HG03521 (cell line): ENCODE measurements around the gene MASP1.

Experiments
- ATAC-seq: cut with Tn5 transposase; IDR thresholded peaks from one replicate; pipeline ENCODE4 v1.9.1; 2021; ENCODE audit warnings: mild to moderate bottlenecking, moderate library complexity; ENCODE audit not compliant: unreplicated experiment

The MASP1 gene, protein sequence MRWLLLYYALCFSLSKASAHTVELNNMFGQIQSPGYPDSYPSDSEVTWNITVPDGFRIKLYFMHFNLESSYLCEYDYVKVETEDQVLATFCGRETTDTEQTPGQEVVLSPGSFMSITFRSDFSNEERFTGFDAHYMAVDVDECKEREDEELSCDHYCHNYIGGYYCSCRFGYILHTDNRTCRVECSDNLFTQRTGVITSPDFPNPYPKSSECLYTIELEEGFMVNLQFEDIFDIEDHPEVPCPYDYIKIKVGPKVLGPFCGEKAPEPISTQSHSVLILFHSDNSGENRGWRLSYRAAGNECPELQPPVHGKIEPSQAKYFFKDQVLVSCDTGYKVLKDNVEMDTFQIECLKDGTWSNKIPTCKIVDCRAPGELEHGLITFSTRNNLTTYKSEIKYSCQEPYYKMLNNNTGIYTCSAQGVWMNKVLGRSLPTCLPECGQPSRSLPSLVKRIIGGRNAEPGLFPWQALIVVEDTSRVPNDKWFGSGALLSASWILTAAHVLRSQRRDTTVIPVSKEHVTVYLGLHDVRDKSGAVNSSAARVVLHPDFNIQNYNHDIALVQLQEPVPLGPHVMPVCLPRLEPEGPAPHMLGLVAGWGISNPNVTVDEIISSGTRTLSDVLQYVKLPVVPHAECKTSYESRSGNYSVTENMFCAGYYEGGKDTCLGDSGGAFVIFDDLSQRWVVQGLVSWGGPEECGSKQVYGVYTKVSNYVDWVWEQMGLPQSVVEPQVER

DNA sequence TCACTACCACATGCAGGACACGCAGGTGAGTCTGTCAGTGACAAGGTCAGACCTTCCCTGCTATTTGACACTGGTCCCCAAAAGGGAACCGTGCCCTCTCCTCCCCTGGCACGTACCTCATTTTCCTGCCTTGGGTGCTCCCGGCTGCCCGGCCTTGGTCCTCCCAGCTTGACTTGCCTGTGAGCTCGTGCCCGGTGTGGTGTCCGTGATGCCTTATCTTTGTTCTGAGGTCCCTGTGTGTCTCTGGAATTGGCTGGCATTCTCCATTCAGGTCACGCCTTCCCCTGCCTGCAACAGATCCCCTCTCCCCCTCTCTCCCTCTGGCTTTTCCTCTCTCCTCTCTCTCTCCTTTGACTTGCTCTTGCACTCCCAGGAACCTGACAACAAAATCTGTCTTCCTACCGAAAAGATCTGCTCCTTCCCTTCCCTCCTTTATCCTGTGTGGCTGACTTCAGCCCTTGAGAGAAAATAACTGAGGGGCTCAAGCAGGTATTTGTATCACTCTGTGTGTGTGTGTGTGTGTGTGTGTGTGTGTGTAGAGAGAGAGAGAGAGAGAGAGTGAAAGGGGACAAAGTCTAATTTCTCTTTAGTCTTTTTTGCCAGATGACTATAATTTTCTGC is at the start of gene MASP1:
Gene MASP1 (minus strand): TSS at position 226 of the 621 bp plus-strand sequence. CDS start 105 bp downstream, at position 121.
- ATAC-seq, result no peak

DNA sequence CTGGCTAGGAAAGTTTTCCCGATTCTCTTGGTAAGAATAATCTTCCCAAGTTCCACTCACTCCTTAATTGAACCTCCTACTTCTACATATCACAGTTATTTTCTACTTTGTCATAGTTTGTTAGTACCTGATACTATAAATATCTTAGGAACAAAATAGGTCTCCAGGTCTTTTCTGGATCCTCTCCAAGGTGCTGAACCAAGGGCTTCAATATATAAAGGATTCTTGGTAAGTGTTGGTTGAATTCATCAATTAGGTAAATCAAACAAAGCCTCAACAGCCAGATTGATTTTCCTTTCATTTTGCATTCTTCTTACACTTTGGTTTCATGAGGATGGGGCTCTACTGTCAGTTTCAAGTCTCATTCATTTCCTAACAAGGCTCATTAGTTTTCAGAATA is 49.0 kb upstream of the MASP1 start:
- no peak for ATAC-seq

DNA sequence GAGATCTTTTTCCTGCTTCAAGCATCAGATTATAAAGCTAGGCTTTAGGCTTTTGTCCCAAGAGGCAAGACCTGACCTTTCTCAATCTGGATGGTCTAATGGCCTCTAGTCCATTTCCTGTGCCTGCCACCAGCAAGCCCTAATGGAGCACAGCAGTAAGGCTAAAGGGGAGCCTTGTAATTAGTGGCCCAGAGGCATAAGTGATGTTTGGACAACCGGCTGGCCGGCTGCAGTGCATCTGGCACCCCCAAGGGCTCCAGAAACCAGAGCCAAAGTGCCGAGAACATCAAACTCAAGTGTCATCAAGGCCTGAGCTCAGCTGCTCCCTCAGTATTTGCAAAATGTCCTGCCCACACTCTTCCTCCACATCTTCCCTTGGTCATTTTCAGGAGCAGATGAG is 44.8 kb upstream of the MASP1 start:
- no peak for ATAC-seq

DNA sequence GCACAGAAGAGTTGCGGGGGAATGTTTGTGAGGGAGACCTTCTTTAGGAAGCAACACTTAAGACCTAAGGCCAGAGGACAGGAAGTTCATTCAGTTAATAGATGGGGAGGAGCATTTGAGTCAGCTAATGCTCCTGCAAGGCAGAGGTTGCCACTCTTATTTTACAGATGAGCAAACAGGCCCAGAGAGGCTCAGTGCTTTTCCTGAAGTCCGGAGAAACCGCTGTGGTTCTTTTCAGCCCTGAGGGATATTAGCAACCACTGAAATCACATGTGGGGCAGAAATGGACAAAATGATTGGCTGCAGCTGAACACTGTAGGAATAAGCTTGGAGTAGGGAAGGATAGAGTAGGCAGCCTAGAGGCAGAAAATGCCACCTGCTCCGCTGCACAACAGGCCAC is 43.4 kb upstream of the MASP1 start:
- ATAC-seq, result no peak

DNA sequence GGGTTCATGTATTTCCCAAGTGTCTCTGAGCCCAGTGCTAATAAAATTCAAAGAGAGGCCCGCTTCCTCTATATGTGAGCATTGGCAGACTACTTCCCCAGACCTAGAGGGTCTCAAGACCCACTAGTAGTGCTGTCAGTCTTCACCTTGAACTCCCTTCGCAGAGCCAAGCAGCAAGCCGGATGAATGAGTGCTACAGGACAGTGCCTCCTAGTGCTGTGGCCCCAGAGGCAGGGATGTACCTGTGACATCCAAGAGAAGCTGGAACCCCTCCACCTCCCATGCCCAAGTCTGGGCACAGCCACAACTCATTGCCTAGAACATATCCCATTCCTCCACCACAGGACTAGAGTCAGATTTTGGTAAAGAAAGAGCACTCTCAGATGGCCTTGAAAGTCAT is 37.2 kb upstream of the MASP1 start:
- no peak for ATAC-seq

DNA sequence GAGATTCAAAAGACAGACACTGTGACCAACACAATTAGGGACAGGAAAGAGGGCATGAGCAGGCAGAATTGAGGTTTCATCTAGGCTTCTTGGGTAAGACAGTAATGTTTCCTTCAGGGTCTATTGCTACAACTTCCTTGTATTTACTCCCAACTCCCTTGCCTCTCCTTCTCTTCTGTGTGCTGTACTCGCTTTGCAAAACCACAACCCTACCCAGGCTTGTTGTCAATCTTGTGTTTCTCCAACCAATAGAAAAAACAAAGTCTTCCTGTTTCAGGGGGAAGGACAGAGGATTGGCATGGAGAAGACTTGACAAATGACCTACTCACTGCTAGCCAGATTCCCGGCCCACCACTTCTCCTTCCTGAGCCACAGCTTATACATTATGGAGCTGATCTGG is 36.3 kb upstream of the MASP1 start:
- no peak for ATAC-seq

DNA sequence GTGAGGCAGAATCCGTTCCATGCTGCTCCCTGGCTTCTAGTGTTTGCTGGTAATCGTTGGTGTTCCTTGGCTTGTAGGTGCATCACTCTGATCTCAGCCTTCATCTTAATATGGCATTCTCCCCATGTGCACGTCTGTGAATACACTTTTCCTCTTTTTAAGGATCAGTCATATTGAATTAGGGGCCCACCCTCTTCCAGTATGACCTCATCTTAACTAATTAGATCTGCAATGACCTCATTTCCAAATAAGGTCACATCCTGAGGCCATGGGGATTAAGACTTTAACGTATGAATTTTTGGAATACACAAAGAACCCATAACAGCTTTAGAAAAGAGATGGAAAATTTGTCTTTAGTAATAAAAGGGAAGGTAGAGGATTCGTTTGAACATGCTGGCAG is 34.1 kb upstream of the MASP1 start:
- ATAC-seq, result no peak

DNA sequence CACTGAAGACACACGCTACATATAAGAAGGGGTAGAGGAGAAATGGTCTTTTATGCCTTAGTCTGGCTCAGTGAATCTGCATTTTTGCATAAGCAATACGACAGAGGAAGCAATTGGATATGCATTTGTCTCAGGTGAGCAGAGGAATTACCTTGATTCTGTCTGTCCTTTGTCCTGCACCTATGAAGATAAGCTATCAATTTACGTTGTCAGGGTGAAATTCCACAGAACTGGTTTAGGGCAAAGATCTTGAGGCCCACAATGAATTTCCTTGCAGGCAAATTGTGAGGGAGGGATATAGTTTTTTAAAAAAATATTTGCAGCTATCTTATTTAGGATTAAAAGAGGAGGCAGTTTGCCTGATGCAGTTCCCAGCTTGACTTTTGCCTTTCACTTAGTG is 31.6 kb upstream of the MASP1 start:
- ATAC-seq, result no peak

DNA sequence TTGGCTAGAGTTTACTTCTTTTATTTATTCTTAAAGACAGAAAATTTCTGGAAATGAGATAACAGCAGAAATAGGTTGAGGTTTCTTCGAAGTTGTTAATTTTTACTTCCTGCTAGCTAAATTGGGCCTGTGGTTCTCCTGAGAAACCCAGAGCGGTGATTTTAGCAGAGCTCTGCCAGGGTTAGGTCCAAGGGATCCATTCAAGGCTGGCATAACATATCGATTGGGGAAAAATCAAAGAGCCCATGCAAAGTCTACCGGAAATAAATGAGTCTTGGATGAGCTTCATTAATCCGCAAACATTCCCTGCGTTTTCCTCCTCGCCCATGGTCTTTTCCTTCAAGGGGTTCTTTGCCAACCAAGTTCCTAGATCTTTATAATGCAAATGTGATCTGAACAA is 30.8 kb upstream of the MASP1 start:
- ATAC-seq, result no peak

DNA sequence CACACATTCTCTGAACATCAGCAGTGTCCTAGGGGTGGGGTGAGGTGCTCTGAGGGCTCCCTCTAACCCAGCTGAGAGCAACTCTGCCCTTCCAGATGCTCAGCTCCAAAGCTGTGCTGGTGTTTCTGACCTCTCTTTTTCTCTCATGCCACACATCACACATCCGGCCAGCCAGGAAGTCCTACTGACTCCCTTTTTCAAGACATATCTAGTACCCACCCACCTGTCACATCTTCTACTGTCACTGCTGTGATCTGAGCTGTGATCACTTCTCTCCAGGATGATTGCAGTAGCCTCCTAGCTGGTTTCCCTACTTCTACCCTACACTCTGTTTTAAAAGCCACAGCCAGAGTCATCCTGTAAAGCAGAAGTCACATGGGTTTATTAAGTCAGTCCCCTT is 30.2 kb upstream of the MASP1 start:
- ATAC-seq, result no peak

DNA sequence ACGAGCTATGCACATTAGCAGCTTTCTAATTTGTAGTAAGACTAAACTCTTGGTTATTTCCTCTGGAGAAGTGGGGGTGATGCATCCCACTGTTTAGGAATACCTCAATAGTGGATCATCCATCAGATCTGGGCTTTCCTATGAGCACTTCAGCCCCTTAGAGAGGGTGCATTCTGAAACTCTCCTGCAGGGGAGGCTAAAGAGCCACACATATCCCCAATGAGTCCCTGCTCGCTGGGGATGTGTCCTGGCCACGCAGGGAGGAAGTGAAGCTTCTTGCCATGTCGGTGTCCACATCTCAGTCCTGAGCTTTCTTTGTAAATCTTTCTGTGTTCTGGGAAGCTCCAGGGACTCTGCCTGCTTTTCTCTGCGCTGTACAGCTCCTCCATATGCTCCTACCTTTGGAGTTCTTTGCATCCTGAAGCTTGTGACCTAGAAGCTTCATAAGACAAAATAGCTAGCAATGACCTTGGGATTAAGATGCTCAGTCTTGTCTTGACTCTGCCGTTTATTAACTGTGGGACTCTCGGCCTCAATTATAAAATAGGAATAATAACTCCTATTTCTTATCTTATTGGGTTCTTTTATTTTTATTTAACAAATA is 28.3 kb upstream of the MASP1 start:
- ATAC-seq, result peak; percentile 77

DNA sequence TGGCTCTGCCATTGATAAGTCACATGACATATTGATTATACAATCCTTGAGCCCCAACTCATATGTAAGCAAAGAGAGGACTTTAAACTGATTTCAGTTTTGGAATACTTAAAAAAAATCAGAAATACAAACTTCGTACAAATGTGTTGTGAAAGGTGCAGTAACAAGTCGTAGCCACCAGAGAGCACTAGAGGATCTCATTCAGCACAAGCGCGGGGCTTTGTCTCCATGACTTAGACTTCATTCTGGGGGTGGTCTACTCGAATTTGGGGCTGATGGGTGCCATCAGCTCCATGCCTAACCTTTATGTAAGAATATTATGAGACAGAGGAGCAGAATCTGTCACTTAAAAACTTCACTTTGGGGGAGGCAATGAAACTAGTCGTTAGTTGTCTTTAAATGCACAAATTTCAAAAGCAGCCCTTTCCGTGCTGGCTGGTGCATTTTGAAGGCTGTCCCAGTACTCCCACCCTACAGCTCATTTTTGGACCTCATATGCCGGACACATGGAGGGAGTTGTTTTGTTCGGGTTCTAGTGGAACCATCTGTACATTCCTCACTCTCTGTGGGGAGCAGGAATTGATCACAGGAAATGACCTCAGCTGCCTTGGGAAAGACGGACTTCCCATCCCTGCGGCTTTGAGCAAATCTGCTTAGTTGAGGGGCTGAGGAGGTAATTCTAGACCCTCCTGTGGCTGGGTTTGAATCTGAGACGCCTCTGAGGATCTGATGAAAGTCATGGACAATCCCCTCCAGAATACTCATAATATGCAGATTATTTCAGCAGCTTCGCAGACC is 27.5 kb upstream of the MASP1 start:
- no peak for ATAC-seq

DNA sequence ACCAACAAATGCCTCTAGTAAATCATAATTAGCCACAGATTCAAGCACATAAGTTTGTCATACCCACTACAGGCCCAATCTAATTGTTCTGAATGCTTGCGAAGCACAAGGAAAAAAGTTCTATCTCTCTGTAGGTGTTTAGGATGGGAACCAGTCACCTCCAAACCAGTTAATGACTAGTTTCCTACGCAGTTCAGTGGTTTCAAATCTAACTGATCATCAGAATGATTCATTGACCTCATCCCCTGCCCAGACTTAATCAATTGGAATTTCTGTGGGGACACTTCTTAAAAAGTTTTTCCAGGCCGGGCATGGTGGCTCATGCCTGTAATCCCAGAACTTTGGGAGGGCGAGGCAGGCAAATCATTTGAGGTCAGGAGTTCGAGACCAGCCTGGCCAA is 24.3 kb upstream of the MASP1 start:
- no peak for ATAC-seq

DNA sequence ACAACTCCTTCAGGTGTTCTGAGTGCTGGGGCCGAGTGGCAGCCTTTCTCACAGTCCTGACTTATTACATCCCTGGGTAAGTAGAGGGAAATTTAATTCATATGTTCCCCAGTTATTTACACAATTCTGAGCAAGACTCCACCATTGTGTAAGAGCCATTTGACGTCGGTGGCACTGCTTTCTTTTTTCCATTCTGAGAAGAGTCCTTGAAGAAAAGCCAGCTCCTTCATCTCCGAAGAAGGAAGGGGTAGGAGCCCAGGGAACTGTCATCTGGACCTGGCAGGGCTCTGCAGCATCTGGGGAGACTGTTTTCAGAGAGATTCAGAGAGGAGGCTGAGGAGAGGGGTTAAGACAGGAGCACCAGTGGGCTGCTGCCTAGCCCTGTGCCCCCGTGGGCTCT is 22.6 kb upstream of the MASP1 start:
- ATAC-seq, result no peak

DNA sequence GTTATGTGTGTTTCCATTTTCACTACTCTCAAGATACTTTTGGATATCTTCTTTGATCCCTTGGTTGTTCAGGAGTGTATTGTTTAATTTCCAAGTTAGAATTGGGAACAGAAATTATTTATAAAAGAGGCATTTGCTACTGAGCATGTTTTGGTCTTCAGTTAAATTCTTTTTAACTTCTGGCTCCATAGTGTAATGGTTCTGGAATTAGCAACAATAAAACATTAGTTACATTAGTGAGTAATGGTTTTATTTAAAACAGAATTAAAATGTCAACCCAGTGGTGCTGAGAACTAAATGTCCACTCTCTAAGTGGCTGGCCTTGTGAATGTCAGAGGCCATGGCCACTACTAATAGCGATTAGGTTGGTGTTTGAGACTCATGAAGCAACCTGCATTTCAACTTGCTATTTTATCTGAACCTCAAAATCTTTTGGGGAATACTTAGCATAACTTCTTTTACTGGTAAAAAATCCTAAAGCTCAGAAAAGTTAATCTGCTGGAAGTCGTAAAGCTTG is 19.5 kb upstream of the MASP1 start:
- ATAC-seq, result no peak

DNA sequence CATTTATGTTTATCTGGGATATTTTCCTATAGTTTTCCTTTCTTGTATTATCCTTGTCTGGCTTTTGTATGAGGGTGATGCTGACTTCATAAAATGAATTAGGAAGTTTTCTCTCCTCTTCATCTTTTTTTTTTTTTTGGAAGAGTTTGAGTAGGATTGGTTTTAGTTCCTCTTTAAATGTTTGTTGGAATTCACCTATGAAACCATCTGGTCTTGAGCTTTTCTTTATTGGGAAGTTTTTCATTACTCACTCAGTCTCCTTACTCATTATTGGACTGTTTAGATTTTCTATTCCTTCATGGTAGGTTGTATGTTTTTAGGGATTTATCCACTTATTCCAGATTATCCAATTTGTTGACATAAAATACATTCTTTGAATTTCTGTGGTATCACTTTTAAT is 18.7 kb upstream of the MASP1 start:
- ATAC-seq, result no peak

DNA sequence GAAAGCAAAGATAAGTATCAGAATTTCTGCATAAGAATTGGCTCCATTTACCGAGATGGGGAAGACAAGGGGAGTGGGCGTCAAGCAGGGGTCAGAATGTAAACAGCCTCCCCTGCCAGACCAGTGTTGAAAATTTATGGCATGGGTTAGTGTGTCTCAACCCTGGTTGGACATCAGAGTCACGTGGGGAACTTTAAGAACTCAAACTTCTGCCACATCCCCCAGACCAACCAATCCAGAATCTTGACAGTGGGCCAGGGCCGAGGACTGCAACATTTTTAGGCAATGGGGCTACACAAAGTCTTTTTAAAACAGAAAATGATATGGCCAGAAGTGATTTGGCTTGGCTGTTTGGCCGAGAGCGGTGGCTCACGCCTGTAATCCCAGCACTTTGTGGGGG is 14.3 kb upstream of the MASP1 start:
- ATAC-seq, result no peak

DNA sequence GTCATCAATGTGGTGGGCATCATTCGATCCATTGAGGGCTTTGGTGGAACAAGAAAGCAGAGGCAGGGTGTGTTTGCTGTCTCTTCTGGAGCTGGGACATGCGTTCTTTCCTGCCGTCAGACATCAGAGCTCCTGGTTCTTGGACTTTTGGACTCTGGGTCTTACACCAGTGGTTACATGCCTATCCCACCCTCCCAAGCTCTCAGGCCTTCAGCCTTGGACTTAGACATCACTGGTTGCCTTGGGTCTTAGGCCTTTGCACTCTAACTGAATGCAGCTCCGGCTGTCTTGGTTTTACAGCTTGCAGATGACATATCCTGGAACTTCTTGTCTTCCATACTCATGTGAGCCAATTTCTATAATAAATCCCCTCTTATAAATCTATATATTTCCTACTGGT is 8.1 kb upstream of the MASP1 start:
- ATAC-seq, result no peak

DNA sequence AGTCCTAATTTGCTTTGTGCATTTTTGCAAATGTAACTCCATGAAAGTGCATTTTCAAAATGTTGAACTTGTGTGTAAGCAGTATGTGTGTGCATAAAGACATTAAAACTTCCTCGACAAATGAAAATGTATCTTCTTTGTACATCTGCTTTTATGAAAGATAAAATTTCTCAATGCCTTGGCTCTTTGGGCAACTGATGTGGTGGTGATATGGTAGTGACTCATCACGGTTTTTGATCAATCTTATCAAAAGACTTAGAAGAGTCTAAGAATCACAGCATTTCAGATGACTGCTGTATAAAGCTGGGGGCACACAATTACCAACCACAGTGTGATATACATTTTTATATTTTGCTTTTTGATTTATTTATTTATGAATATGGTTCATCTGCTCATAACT is 5.4 kb upstream of the MASP1 start:
- ATAC-seq, result no peak

DNA sequence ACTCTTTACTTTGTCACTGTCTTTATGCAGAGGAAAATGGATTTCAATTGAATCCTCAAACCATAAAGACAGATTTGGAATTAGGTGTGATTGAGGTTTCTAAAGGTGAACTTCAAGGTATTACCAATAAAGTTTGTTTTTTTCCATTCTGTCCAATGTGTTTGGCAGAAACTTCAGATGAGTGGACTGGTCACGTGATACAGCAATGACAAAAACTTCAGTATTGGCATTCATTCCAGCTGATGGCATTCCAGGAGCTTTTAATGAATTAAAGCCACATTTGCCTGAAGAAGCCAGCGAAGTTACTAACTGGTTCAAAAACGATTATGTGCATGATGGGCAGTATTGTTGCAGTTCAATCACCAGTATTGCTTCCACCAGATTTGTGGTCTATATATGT is 4.5 kb upstream of the MASP1 start:
- no peak for ATAC-seq
